OCI-LY7 (cell line): ENCODE measurements around the gene PDE8B. TPM values are rescaled to one million over a fixed set of nuclear protein-coding genes. Genes with fewer than 3 reads are reported as not detected.

Source experiments
- BruUV-seq: library from RNA; stranded (reverse); fragments of 400-500 nt; replicated peaks from 2 replicates; lab custom pipeline; 2021; lab: Mats Ljungman, UMichigan
- CTCF ChIA-PET: fragments of 300-600 bp; sonication (Branson Sonifier 250); formaldehyde crosslinking; loops from one replicate; lab custom pipeline; 2022; ENCODE audit warnings: antibody characterized with exemption; ENCODE audit not compliant: unreplicated experiment; lab: Charles Lee
- POLR2A ChIA-PET: fragments of 300-600 bp; sonication (Branson Sonifier 250); formaldehyde crosslinking; loops from one replicate; lab custom pipeline; 2022; ENCODE audit warnings: antibody characterized with exemption; lab: Charles Lee
- DNase-seq: peaks from one replicate; pipeline ENCODE4 v3.0.0-alpha.2; 2015; ENCODE audit warnings: low spot score
- H2AFZ ChIP-seq: fragments of 200-600 bp; sonication (generic), shearing (Covaris generic); 2 replicates; pipeline ENCODE4 v1.6.1; 2014; ENCODE audit warnings: mild to moderate bottlenecking, antibody characterized with exemption, low read length, moderate library complexity
- H3K27ac ChIP-seq: fragments of 200-600 bp; sonication (generic); 2 replicates; pipeline ENCODE4 v1.5.1; 2014; ENCODE audit warnings: mixed run types, low read depth, mild to moderate bottlenecking, moderate library complexity, low read length, inconsistent platforms; ENCODE audit not compliant: poor library complexity, severe bottlenecking
- H3K36me3 ChIP-seq: fragments of 200-600 bp; sonication (generic); 2 replicates; pipeline ENCODE4 v1.6.1; 2014; ENCODE audit warnings: mild to moderate bottlenecking, antibody characterized with exemption, low read length, moderate library complexity, mixed read lengths; ENCODE audit not compliant: insufficient read depth
- H3K4me1 ChIP-seq: fragments of 200-600 bp; sonication (generic); 2 replicates; pipeline ENCODE4 v1.5.1; 2014; ENCODE audit warnings: mild to moderate bottlenecking, low read length; ENCODE audit not compliant: insufficient read depth, poor library complexity, severe bottlenecking
- H3K4me2 ChIP-seq: fragments of 200-600 bp; sonication (generic); 2 replicates; pipeline ENCODE4 v1.6.1; 2014; ENCODE audit warnings: mild to moderate bottlenecking, low read length
- H3K4me3 ChIP-seq: fragments of 200-600 bp; sonication (generic); 2 replicates; pipeline ENCODE4 v1.5.1; 2014; ENCODE audit warnings: mild to moderate bottlenecking, low read depth, low read length; ENCODE audit not compliant: poor library complexity, severe bottlenecking
- H3K79me2 ChIP-seq: fragments of 200-600 bp; sonication (generic); 2 replicates; pipeline ENCODE4 v1.6.1; 2016; ENCODE audit warnings: low read depth, mild to moderate bottlenecking, low read length, moderate library complexity, mixed read lengths; ENCODE audit not compliant: insufficient read depth
- H3K9me2 ChIP-seq: fragments of 200-600 bp; sonication (generic); 2 replicates; pipeline ENCODE4 v1.6.1; 2016; ENCODE audit warnings: mild to moderate bottlenecking, low read length, mixed read lengths; ENCODE audit not compliant: insufficient read depth
- H3K9me3 ChIP-seq: fragments of 200-600 bp; sonication (generic); 2 replicates; pipeline ENCODE4 v1.6.1; 2014; ENCODE audit warnings: mild to moderate bottlenecking, mixed run types, low read length, mixed read lengths
- H4K20me1 ChIP-seq: fragments of 200-600 bp; sonication (generic); 2 replicates; pipeline ENCODE4 v1.6.1; 2014; ENCODE audit warnings: mild to moderate bottlenecking, antibody characterized with exemption, low read length, moderate library complexity, mixed read lengths; ENCODE audit not compliant: insufficient read depth
- EZH2phosphoT487 ChIP-seq: fragments of 200-600 bp; sonication (generic); IDR thresholded peaks from 2 replicates; pipeline ENCODE4 v1.6.1; 2018; ENCODE audit warnings: low read depth, borderline replicate concordance, mild to moderate bottlenecking, mixed run types, antibody characterized with exemption, low read length, moderate library complexity, mixed read lengths
- intact Hi-C: fragments of 100-400 bp; cut with micrococcal nuclease; formaldehyde crosslinking; loops from one replicate; pipeline ENCODE4 v1.10.0; 2022; ENCODE audit not compliant: unreplicated experiment
- total RNA-seq, 2 experiments: library from RNA; depleted of rRNA in 1 of 2; stranded (reverse); fragments of >200 nt in 1 of 2; shearing (Covaris generic) in 1 of 2; gene quantifications; 2 replicates each; pipeline ENCODE4 v1.2.3, GENCODE V29; 2014 to 2022
- TF ChIP-seq, protein P1 (sequence below): fragments of 200-600 bp; sonication (generic); conservative IDR thresholded peaks from 2 replicates; pipeline ENCODE4 v1.5.1; 2014; ENCODE audit warnings: mild to moderate bottlenecking, antibody characterized with exemption, low read length, moderate library complexity, mixed read lengths

The PDE8B gene
- total RNA-seq, 2 experiments from 2014 or later: 0.21 to 0.22 TPM

DNA sequence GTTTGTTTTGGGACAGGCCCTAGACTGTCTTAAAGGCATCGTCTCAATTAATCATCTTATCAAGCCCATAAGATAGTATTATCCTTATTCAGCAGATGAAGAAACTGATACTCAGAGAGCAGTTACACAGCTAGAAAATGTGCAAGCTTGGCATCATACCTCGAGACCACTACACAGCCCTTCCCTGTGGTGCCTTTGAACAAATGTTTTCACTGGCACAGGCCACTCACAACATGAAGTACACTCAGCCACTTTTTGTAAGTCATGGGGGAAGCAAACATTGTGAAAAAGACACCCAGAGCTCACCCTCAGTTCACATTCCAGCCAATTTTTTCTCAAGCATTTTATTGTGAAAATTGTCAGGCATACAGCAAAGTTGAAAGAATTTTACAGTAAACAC is 159.1 kb downstream of the PDE8B start:
- no peak overlapping the region for H3K4me2 ChIP-seq
- TF ChIP-seq, protein P1, sequence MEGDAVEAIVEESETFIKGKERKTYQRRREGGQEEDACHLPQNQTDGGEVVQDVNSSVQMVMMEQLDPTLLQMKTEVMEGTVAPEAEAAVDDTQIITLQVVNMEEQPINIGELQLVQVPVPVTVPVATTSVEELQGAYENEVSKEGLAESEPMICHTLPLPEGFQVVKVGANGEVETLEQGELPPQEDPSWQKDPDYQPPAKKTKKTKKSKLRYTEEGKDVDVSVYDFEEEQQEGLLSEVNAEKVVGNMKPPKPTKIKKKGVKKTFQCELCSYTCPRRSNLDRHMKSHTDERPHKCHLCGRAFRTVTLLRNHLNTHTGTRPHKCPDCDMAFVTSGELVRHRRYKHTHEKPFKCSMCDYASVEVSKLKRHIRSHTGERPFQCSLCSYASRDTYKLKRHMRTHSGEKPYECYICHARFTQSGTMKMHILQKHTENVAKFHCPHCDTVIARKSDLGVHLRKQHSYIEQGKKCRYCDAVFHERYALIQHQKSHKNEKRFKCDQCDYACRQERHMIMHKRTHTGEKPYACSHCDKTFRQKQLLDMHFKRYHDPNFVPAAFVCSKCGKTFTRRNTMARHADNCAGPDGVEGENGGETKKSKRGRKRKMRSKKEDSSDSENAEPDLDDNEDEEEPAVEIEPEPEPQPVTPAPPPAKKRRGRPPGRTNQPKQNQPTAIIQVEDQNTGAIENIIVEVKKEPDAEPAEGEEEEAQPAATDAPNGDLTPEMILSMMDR: no peak
- TF ChIP-seq EZH2phosphoT487: no peak
- no peak overlapping the region for H3K27ac ChIP-seq
- no peaks in the 10 kb centered on the region for H3K4me1 ChIP-seq
- H3K9me3 ChIP-seq: no peaks in the 10 kb centered on the region
- no TSS peak for BruUV-seq
- no peak overlapping the region for H3K4me3 ChIP-seq
- ChIA-PET CTCF (no interaction called here), POLR2A (interaction anchor here (0.8 kb wide), 1 partner anchor 50 kb away, joined by 3 read pairs; no protein-coding TSS in a partner anchor)
- no peak for DNase-seq
- intact Hi-C loops: no loop called here
- H4K20me1 ChIP-seq: no peaks in the 10 kb centered on the region
- H3K9me2 ChIP-seq: no peaks in the 10 kb centered on the region
- H3K36me3 ChIP-seq: no peaks in the 10 kb centered on the region
- H2AFZ ChIP-seq: no peak overlapping the region
- H3K79me2 ChIP-seq: no peaks in the 10 kb centered on the region

DNA sequence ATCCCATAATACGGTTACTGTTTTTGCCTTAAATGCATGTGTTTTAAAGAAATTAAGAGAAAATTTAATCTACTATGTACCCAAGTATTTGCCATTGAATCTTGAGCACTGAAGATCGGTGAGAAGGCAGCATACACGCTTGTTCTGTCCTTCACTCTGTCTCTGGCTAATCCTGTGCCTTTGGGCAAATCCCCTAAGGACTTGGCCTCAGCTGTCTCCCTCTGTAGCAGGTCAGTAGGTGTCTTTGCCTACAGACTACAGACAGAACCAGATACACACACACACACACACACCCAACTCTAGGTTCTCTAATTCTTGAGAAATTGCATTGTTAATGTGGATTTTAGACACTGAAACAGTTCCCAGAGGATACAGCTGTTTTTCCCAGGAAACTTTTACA is 164.2 kb downstream of the PDE8B start:
- H3K4me2 ChIP-seq: no peak overlapping the region
- BruUV-seq: no TSS peak
- H2AFZ ChIP-seq: no peak overlapping the region
- ChIA-PET CTCF (no interaction called here), POLR2A (interaction anchor here (0.6 kb wide), 1 partner anchor 15 kb away, joined by 3 read pairs; no protein-coding TSS in a partner anchor)
- DNase-seq: no peak
- no peaks in the 10 kb centered on the region for H4K20me1 ChIP-seq
- H3K9me2 ChIP-seq: no peaks in the 10 kb centered on the region
- peaks cover 4% of the 10 kb centered on the region for H3K4me1 ChIP-seq
- H3K36me3 ChIP-seq: no peaks in the 10 kb centered on the region
- TF ChIP-seq, protein P1: no peak
- no peak for TF ChIP-seq EZH2phosphoT487
- no peak overlapping the region for H3K4me3 ChIP-seq
- H3K9me3 ChIP-seq: no peaks in the 10 kb centered on the region
- H3K27ac ChIP-seq: no peak overlapping the region
- intact Hi-C loops: no loop called here
- H3K79me2 ChIP-seq: no peaks in the 10 kb centered on the region

DNA sequence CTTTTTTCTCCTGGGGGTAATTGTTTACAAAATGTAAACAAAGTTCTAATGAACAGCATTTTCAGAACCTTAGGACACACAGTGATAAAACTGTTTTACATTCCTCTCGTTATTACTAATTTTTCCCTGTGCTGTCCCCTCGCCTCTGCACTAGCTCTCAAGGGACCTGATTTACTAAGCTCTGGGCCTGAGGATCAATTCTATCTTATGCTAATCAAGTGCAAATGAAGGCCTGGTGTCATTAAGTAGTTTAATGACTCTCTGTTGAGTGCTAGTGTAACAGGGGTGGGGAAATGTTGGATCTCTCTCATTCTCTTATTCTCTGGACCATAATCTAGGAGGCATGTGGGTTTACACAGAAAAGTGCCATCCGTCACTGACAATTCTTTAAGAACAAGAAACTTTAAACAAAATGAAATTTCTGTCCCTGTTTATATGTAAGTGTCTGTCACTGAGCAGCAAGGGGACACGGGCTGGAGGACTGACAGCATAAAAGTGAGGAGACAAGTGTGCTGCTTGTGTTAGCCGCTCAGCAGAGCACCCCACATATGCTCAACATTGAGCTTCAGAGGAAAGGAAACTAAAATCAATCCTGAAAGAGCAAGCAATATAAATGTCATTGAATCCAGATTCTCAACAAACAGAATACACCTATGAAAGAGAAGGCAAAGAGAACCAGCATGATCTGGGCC is 166.3 kb downstream of the PDE8B start:
- H3K4me3 ChIP-seq: no peak overlapping the region
- ChIA-PET POLR2A (interaction anchor here (0.6 to 0.8 kb wide), 3 partner anchors 10 to 163 kb away, joined by 3 to 4 read pairs (median 4); no protein-coding TSS in a partner anchor), CTCF (no interaction called here)
- H2AFZ ChIP-seq: no peak overlapping the region
- H3K4me1 ChIP-seq: peaks cover 5% of the 10 kb centered on the region
- no TSS peak for BruUV-seq
- no peak overlapping the region for H3K4me2 ChIP-seq
- H3K36me3 ChIP-seq: no peaks in the 10 kb centered on the region
- H3K9me3 ChIP-seq: no peaks in the 10 kb centered on the region
- no peaks in the 10 kb centered on the region for H3K79me2 ChIP-seq
- TF ChIP-seq, protein P1: no peak
- TF ChIP-seq EZH2phosphoT487: no peak
- no peaks in the 10 kb centered on the region for H3K9me2 ChIP-seq
- DNase-seq: no peak
- no peak overlapping the region for H3K27ac ChIP-seq
- intact Hi-C loops: no loop called here
- H4K20me1 ChIP-seq: no peaks in the 10 kb centered on the region
